ENCODE results near the gene COBL. TPM values are rescaled to one million over a fixed set of nuclear protein-coding genes. Genes with fewer than 3 reads are reported as not detected.
A peak's percentile ranks its signal among the peaks of the same experiment; 100 is the strongest.

Gene COBL
- polyA plus RNA-seq, 3 donors: not detected

GRCh38 chr7:51019891-51020870 is 296.4 kb downstream of the COBL start:
- H3K36me3 ChIP-seq (replicated peaks in 1 of 2; ENCODE audit: control insufficient read depth in 1 of 2, insufficient read depth in 2 of 2, low read length in 2 of 2): no peaks in the 10 kb centered on the region
- TF ChIP-seq CTCF (IDR thresholded peaks at IDR 0.05): no peak
- no peaks in the 10 kb centered on the region for H3K9me3 ChIP-seq (replicated peaks in 1 of 2; ENCODE audit: control insufficient read depth in 1 of 2, insufficient read depth in 1 of 2, low read length in 2 of 2)
- no peaks in the 10 kb centered on the region for H3K4me1 ChIP-seq (ENCODE audit: control insufficient read depth in 1 of 2, insufficient read depth in 2 of 2, low read length in 2 of 2)
- H3K27ac ChIP-seq (ENCODE audit: low read depth in 1 of 2, low read length in 2 of 2): no peak overlapping the region
- H3K79me2 ChIP-seq (ENCODE audit: insufficient read depth, low read length): no peaks in the 10 kb centered on the region
- peaks cover 0 to 2% (median 0%) of the 10 kb centered on the region in 3 donors for H3K27me3 Mint-ChIP-seq (ENCODE audit: low read depth in 3 of 3)
- no peaks in the 10 kb centered on the region for H3K36me3 Mint-ChIP-seq
- H4K20me1 ChIP-seq (ENCODE audit: insufficient read depth, low read length): no peaks in the 10 kb centered on the region
- 90% methylated on average over 18 of the region's 22 CpGs for WGBS (ENCODE audit: insufficient coverage)
- intact Hi-C loops (cut with micrococcal nuclease): no loop called here
- no peak overlapping the region for H3K4me2 ChIP-seq (replicated peaks; ENCODE audit: extremely low read depth, low read length, poor library complexity, severe bottlenecking)
- no peaks in the 10 kb centered on the region for H3K9me3 Mint-ChIP-seq
- no peaks in the 10 kb centered on the region for H3K27me3 ChIP-seq (ENCODE audit: control insufficient read depth in 2 of 2, insufficient read depth in 2 of 2, low read length in 2 of 2)
- no peak for DNase-seq
- peak overlapping the region in 1 of 7 donors; percentile 13 for H3K27ac Mint-ChIP-seq
- H3K4me1 Mint-ChIP-seq: no peaks in the 10 kb centered on the region
- no peak overlapping the region for H3K9ac ChIP-seq (ENCODE audit: insufficient read depth, low read length, poor library complexity, severe bottlenecking)
- no peak overlapping the region for H2AFZ ChIP-seq (ENCODE audit: insufficient read depth, low read depth, low read length, poor library complexity, severe bottlenecking)
- no peak overlapping the region for H3K4me3 ChIP-seq (replicated peaks in 1 of 3; ENCODE audit: low read depth in 2 of 3, low read length in 3 of 3)
- H3K4me3 Mint-ChIP-seq: no peak overlapping the region

- Mint-ChIP-seq H3K9me3 (no peaks in the 10 kb centered on the region), H3K27ac (no peak overlapping the region), H3K4me1 (no peaks in the 10 kb centered on the region), H3K27me3 (ENCODE audit: low read depth in 3 of 3) (peaks cover 0 to 2% (median 0%) of the 10 kb centered on the region in 3 donors), H3K4me3 (no peak overlapping the region), H3K36me3 (no peaks in the 10 kb centered on the region)
- no CpG with 5 or more reads among the region's 7 CpGs for WGBS (ENCODE audit: insufficient coverage)
- Histone ChIP-seq H3K36me3 (replicated peaks in 1 of 2; ENCODE audit: control insufficient read depth in 1 of 2, insufficient read depth in 2 of 2, low read length in 2 of 2) (no peaks in the 10 kb centered on the region), H3K4me3 (replicated peaks in 1 of 3; ENCODE audit: low read depth in 2 of 3, low read length in 3 of 3) (no peak overlapping the region), H4K20me1 (ENCODE audit: insufficient read depth, low read length) (no peaks in the 10 kb centered on the region), H3K9me3 (replicated peaks in 1 of 2; ENCODE audit: control insufficient read depth in 1 of 2, insufficient read depth in 1 of 2, low read length in 2 of 2) (no peaks in the 10 kb centered on the region), H3K4me1 (ENCODE audit: control insufficient read depth in 1 of 2, insufficient read depth in 2 of 2, low read length in 2 of 2) (no peaks in the 10 kb centered on the region), H3K27me3 (ENCODE audit: control insufficient read depth in 2 of 2, insufficient read depth in 2 of 2, low read length in 2 of 2) (no peaks in the 10 kb centered on the region), H2AFZ (ENCODE audit: insufficient read depth, low read depth, low read length, poor library complexity, severe bottlenecking) (no peak overlapping the region), H3K9ac (ENCODE audit: insufficient read depth, low read length, poor library complexity, severe bottlenecking) (no peak overlapping the region), H3K4me2 (replicated peaks; ENCODE audit: extremely low read depth, low read length, poor library complexity, severe bottlenecking) (no peak overlapping the region), H3K27ac (ENCODE audit: low read depth in 1 of 2, low read length in 2 of 2) (no peak overlapping the region), H3K79me2 (ENCODE audit: insufficient read depth, low read length) (no peaks in the 10 kb centered on the region)
- DNase-seq: no peak
- TF ChIP-seq CTCF (IDR thresholded peaks at IDR 0.05): no peak
- intact Hi-C loops (cut with micrococcal nuclease): no loop called here
Measured at GRCh38 chr7:51019191-51019844, 297.3 kb downstream of the COBL start.

Measured in CD14-positive monocyte (primary cell).